GM21367 (cell line): ENCODE results near the gene IFT80.

Experiments used
- ATAC-seq: cut with Tn5 transposase; IDR thresholded peaks from one replicate; pipeline ENCODE4 v1.9.1; 2021; ENCODE audit not compliant: unreplicated experiment

The IFT80 gene

DNA sequence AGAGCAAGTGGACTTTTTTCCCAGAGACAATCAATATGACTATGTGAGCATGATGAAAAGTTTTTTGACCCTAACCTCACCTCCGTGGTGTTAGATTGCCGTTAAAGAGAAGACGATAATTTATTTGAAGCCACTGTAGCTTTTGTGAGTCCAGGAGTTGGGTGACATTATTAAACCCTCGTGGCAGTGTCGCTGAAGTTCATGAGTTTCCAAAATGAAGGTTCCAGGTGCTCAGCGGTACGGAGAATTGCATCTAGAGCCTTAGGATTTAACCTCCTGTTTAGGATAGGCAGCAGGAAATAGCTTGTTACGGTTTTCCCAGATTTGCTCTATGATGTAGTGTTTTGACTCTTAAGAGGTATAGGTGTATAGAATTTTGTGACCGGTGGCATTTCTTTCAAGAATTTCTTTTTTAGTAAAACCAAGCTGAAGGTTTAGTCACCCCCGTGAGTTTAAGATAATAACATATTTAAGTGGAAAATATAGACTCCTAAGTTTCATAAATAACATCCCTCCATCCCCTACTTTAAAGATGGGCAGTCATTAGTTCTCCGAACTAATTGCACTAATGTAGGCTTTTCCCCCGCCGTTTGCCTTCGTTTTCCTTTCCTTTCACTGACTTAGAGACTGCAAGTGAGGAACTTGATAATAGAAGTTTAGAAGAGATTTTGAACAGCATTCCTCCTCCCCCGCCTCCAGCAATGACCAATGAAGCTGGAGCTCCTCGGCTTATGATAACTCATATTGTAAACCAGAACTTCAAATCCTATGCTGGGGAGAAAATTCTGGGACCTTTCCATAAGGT is 2.5 kb upstream of the IFT80 start:
- ATAC-seq = no peak

DNA sequence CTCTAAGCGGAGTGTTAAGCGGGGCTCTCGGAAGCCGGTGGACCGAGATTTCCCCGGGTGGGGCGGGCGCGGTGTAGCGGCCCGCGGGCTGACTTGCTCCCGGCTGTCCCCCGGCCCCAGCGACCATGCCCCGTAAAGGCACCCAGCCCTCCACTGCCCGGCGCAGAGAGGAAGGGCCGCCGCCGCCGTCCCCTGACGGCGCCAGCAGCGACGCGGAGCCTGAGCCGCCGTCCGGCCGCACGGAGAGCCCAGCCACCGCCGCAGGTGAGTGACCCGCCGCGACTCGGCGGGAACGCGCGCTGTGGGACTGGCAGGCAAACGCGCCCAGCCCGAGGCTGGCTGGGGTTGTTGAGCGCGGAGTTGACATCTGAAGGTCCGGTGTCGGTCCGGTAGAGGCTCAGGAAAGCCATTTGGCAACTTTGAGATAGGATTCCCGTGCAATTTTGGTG is 1.7 kb upstream of the IFT80 start:
- ATAC-seq = no peak

DNA sequence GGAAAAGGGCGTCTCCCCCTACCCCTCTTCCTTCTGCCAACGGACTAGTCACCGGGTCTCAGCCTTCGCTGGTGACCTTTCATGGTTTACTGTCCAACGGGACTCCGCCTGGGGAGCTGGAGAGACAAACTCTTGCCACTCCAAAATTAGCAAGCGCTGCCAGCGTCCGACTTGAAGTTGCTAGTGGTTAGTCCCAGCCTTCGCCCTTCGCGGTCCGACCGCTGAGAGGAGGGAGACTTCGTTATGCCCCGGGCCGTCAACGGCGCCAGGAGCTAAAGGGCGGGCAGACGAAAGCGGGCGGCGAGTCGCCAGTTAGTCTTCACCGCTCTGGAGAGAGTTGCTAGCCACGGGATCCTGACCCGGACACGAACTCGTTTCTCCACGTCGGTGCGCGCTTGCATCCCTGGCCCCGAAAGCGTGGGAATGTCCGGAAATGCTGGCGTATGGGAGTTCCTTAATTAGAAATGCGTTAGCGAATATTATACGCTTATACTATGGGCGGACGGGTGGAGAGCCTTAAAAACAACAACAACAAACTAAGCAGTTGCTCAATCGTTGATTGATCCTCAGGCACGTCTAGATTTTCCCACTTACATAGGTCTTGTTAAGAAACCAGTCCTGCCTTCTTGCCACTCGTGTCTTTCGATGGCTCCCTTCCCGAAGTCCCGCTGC is 1.1 kb upstream of the IFT80 start:
- peak; percentile 3 for ATAC-seq

DNA sequence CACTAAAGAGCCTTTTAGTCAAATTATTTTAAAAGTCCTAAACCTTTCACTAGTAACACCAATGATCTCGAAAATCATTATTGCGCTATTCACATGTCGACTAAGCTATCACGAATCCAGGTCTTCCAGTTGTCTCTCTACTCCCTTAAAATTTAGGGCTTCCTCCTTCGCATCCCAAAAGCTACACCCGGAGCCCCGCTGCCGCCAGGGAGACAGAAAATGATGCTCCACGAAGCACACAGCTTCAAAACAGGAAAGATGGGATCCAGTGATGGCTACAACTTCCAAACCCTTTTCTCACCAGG is 253 bp downstream of the IFT80 start:
- ATAC-seq = peak; percentile 3

DNA sequence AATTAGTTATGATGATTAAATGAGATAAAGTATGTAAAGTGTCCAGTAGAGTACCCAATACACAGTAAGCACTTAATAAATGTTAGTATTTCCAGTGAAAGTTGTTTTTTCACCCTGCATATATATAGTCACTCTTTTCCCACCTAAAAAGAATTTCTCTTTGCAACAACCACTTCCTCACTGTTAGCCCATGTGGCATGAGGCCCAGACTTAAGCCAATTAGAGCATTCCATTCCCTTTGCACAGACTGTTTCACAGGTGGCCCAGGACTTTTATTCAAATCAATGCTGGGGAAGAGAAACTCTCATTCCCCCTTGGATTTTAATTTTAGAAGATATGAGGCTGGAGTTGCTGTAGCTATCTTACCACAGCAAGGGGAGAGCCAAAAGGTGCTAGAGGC is 3.7 kb downstream of the IFT80 start:
- no peak for ATAC-seq

DNA sequence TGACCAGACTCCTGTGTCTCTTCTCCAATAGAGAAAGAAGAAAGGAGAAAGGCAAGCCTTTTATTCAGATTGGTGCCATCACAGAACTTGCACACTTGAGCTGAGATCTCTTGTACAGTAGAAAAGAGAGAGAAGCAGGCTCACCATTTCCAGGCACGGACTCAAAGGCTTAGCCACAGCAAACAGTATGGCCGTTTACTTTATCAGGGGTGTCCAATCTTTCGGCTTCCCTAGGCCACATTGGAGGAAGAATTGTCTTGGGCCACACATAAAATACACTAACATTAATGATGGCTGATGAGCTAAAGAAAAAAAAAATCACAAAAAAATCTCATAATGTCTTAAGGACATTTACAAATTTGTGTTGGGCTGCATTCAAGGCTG is 5.0 kb downstream of the IFT80 start:
- no peak for ATAC-seq

DNA sequence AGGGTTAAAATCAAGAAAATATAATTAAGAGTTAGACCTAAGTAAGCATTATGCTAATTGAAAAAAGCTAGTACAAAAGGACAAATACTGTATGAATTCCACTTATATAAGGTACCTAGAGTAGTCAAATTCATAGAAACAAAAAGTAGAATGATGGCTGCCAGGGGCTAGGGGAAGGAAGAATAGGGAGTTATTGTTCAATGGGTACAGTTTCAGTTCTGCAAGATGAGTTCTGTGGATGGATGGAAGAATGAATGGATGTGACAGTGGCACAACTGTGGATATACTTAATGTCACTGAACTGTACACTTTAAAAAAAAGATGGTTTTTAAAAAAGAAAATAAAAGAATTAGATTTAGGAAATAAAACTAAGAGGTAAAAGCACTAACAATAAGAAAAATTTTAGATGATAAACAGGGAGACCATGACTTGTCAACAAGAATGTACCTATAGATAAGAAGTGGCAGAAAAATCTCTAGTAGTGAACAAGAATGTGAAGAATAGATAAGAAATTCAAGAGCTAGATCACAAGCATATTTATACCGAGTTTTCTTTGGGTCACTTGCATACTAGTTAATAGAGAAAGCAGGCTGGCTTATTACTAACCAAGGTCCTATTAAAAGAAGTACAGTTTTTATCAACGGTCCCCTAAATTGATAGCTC is 5.5 kb downstream of the IFT80 start:
- no peak for ATAC-seq

DNA sequence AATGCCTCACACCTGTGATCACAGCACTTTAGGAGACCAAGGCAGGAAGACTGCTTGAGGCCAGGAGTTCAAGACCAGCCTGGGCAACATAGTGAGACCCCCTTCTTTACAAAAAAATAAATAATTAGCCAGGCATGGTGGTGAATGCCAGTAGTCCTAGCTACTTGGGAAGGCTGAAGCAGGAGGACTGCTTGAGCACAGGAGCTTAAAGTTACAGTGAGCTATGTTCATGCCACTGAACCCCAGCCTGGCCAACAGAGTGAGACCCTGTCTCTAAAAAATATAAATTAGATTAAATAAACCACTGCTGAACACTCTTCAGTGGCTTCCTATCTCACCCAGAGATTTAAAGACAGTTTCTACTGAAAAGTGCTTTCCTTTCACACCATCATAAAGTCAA is 6.2 kb downstream of the IFT80 start:
- ATAC-seq = no peak

DNA sequence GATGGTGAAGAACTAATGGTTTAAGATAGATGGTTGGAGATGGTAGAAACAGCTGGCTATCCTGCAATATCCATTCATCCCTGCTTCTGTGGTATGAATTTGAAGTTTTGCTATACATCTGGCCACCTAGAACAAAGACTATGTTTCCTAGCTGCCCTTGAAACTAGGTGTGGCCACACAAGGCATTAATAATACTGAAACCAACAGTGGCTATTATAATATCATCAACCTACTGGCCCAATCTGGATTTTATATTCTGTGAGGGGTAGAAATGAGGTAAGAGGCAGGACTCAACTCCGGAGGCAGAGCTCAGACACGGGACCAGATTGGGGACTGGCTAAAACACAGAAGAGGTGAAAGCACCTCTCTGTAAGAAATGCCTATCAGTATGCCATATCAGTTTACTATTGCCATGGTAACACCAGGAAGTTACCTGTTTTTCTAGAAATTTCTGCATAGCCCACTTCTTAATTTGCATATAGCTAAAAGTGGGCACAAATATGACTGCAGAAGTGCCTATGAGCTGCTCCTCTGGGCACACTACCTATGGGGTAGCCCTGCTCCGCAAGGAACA is 8.4 kb downstream of the IFT80 start:
- ATAC-seq = no peak

DNA sequence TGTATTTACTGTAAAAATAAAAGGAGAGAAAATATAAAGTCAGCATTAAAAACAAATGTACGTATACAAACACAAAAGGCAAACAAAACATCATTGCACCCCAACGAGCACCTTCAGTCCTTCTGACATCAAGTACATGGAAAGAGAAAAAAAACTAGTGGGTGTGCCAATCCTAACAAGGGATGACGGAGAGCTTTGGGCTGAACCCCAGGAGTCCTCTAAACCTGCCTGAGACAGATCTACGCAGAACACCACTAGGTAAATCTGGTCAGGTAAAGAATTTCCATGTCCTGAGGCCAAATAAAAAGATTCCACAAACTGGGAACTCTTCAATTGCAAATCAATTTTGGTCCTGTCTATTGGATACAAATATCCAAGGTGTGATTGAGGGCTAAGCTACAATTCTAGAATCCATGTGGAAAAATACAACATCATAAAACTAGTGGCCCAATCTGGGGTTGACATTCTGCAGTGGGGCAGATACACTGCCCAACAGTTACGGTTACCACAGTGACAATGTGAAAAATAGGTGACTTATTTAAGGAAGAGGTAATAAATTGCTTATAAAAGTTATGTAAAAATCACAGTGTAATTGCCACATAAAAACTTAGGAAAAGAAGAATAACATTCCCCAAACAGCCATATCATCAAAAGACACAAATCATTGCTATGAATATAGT is 14.2 kb downstream of the IFT80 start:
- no peak for ATAC-seq

DNA sequence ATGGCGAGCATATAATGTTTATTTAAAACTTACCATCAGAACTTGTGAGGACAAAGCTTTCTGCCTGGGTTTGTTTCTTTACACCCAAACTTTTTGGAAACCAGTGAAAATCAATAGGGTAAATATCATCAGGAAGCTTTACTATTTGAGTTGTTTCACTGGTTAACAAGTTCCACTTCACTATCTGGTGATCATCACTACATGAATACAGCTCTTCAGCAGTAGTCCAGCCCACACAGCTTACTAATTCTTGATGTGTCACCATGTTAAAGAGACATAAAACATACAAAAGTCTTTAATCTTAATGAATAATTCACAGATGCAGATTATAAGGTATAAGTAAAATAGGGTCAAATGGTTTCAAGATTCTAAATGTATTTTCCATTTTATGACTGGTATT is 17.6 kb downstream of the IFT80 start:
- ATAC-seq = no peak

DNA sequence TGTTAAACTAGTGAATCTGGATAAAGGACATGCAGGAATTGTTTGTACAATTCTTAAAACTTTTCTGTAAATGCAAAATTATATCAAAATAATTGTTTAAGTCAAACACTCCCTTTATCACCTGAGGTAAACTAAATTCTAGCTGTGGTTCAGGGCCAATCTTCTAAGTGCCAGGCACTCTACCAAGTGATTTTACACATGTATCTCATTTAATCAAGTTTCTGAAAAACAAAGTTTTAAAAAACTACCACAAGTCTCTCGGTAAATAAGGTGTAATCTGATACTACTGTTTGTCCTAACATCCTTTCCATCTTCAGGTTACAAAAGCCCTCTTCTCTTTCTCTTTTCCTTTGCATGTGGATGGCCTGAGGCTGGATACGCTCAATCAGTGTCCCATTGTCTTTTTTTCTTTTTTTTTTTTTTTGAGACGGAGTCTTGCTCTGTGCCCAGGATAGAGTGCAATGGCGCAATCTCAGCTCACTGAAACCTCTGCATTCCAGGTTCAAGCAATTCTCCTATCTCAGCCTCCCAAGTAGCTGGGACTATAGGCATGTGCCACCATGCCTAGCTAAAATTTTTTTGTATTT is 19.3 kb downstream of the IFT80 start:
- ATAC-seq = no peak

DNA sequence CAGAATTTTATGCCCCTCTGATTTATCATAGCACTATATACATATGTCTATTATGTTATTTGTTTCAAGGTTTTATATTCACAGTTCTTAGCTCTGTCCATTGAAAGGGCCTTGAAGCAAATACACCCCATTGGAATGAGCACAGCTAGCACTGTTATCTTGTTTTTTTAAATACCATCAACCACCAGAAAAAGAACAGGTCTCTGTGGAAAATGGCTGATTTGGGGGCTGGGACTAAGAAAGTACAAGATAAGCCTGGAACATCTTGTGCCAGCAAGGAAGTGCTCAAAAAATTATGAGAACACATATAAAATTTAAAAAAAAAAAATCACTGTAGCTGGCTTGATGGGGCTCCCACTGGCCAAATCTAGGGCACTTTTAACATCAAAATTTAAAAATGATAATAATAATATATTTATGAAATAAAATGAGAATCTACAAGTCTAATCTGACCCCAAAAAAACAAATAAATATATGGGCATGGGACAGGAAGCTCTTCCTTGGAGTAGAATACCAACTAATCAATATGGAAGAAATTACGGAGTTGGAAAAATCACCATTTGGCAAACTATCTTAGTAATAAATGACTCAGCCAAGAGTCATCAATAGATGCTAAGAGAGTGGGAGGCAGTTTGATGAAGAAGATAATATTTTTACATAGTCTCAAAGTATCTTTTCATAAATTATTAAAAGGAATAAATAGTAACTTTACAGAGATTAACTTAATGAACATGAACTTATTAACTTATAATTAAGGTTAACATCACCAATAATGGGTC is 20.5 kb downstream of the IFT80 start:
- ATAC-seq = no peak

DNA sequence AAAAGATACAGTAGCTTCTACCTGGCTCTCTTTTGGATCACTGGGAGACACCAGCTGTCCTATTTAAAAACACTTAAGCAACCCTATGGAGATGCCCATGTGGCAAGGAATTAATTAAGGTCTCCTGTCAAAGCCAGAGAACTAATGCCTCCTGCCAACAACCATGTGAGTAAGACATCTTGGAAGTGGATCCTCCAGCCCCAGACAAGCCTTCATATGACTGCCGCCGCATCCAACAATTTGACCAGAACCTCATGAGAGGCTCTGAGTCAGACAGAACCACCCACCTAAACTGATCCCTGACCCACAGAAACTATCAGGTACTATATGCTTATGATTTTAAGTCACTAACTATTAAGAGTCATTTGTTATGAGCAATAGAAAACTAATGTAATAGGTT is 22.3 kb downstream of the IFT80 start:
- ATAC-seq = no peak

DNA sequence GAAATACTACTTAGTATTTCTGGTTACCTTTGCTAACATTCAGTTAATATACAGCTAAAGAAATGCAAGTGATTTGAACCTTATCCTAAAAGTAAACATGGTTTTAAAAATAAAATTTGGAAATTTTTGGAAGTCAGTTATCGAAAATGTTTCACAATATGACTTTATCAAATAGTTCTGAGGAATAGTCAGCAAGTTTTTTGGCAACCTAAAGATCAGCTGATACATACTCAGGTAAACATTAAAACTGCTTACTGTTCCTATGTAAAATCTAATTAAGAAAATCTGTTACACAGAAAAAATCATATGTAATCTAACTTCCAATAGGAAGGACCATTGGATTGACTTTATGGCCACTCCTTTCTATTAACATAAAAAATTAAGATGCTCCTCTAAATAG is 24.1 kb downstream of the IFT80 start:
- no peak for ATAC-seq

DNA sequence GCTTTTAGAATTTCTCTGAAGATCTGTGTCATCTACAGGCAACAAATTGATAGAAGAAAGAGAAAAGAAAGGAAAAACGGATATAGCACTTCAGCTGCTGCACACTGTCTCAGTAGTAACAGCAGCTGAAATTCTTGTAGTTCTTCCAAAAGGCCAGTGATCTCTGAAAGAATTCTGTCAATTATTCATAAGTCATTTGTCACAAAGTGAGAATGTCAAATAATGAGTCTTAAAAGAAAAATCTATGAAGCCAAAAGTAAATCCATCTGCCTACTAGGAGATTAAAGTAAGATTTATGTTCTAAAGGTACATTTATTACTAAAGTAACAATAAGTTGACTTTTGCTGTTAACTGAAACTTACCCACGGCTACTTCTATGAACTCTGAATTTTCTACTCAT is 24.6 kb downstream of the IFT80 start:
- no peak for ATAC-seq

DNA sequence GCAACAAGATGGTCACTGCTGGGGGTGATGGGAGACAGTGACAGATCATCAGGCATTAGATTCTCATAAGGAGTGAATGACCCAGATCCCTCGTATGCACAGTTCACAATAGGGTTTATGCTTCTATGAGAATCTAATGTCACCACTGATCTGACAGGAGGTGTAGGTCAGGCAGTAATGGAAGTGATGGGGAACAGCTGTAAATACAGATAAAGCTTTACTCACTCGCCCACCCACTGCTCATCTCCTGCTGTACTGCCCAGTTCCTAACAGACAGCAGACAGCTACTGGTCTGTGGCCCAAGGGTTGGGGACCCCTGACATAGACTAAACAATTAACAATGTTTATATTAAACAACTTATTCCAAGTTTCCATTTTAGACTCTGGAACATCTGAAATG is 25.4 kb downstream of the IFT80 start:
- no peak for ATAC-seq

DNA sequence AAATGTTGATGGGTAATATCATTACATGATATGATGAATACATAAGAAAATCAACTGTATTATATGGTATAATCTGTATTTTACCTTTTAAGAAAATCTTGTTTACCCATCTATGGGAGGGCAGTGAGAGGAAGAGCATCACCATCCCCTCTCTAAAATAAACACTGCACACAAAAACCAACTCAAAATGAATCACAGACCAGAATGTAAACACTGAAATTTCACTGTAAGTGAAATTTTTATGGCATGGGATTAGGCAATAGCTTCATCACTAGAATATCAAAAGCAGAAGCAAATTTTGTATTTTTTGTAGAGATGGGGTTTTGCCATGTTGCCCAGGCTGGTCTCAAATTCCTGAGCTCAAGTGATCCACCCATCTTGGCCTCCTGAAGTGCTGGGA is 26.2 kb downstream of the IFT80 start:
- no peak for ATAC-seq

DNA sequence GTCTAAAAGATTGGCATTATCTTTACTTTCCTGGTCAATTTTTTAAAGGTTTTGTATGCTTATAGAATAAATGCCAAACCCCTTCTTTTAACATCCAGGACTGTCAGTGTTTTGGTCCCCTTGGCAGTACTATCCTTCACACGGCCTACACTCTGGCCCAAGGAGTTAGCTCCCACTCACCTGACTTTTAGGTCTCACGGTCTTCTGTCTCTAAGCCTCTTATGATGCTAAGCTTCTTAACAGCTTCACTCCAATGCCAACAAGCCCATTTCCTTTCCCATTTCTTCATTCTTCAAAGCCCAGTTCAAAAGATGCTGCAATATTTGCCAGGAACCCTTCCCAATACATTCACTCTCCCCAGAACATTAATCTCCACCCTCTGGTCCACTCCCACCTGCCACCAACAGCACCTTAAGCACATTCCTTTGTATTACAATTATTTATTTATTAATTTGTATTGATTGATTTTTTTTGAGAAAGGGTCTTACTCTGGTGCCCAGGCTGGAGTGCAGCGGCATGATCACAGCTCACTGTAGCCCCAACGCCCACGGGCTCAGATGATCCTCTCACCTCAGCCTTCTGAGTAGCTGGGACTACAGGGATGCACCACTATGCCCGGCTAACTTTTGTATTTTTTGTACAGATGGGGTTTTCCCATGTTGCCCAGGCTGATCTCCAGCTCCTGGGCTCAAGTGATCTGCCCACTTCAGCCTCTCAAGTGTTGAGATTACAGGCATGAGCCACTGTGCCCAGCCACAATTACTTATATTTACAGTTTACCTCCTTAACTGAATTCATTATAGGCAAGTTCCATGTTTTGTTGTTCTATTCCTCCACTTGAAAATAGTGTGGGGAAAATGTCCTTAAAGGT is 27.8 kb downstream of the IFT80 start:
- ATAC-seq = no peak
